ENCODE measurements around the gene ENSA. TPM values are rescaled to one million over a fixed set of nuclear protein-coding genes. Genes with fewer than 3 reads are reported as not detected.
"Not testable (repeated sequence)": the region's sequence is repeated elsewhere in the genome, so short reads cannot be mapped to it uniquely, and the experiment has no call there.

The ENSA gene
- total RNA-seq, 2 donors from 2014 or later, result 133 to 201 TPM

DNA sequence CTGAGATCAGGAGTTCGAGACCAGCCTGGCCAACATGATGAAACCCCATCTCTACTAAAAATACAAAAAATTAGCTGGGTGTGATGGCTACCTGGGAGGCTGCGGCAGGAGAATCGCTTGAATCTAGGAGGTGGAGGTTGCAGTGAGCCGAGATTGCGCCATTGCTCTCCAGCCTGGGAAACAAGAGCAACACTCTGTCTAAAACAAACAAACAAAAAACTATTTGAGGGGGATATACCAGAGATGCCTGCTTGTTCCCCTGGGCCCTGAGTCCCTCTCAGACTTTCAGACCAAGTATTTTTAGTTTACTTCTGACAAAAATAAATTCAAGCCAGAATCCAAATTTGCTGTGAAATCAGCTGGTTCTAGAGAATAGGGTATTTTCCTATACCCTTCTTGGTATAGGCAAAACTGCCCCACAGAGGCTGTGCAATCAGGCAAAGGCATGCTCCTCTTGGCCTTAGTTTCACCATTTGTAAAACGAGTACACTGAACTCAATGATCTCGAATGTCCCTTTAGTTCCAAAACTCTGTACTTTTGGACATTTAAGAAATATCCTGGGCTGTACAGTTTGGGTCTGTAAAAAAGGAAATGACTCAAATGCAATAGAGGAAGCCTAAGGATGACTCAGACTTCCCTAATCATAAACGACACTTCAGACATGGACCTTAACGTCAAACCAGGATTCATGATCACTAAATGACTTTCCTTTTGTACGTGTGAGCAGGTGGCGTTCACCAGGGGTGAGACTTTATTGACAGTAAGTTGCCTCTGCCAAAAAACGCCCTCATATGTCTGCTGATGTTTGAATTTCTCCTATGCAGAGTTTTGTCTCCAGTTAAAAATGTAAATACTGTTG lies 16.1 kb downstream of the ENSA start:
- peak overlapping the region; percentile 65 to 71 for H3K27ac ChIP-seq
- no peaks in the 10 kb centered on the region for H3K9me3 ChIP-seq
- H3K36me3 ChIP-seq, result no peaks in the 10 kb centered on the region
- DNase-seq (ENCODE audit: low spot score), result peak; percentile 44
- H3K4me1 ChIP-seq (replicated peaks), result peaks cover 4% of the 10 kb centered on the region
- intact Hi-C loops (cut with DNase I), result no loop called here
- peak; percentile 81 for TF ChIP-seq POLR2AphosphoS5 (IDR thresholded peaks at IDR 0.05)
- no peak for TF ChIP-seq POLR2A (IDR thresholded peaks at IDR 0.05)
- H3K4me3 ChIP-seq, result no peak overlapping the region
- no peaks in the 10 kb centered on the region for H3K27me3 ChIP-seq (replicated peaks; ENCODE audit: insufficient read depth)
- 49% methylated on average over 12 of the region's 12 CpGs for WGBS

- Histone ChIP-seq H3K27ac (peak overlapping the region; percentile 55 to 59), H3K27me3 (replicated peaks; ENCODE audit: insufficient read depth) (no peaks in the 10 kb centered on the region), H3K36me3 (no peaks in the 10 kb centered on the region), H3K4me1 (replicated peaks) (peaks cover 4% of the 10 kb centered on the region), H3K9me3 (no peaks in the 10 kb centered on the region), H3K4me3 (no peak overlapping the region)
- intact Hi-C loops (cut with DNase I), result no loop called here
- no peak for DNase-seq (ENCODE audit: low spot score)
- no peak for TF ChIP-seq POLR2A (IDR thresholded peaks at IDR 0.05)
- no peak for TF ChIP-seq POLR2AphosphoS5 (IDR thresholded peaks at IDR 0.05)
- TF ChIP-seq, protein P1, sequence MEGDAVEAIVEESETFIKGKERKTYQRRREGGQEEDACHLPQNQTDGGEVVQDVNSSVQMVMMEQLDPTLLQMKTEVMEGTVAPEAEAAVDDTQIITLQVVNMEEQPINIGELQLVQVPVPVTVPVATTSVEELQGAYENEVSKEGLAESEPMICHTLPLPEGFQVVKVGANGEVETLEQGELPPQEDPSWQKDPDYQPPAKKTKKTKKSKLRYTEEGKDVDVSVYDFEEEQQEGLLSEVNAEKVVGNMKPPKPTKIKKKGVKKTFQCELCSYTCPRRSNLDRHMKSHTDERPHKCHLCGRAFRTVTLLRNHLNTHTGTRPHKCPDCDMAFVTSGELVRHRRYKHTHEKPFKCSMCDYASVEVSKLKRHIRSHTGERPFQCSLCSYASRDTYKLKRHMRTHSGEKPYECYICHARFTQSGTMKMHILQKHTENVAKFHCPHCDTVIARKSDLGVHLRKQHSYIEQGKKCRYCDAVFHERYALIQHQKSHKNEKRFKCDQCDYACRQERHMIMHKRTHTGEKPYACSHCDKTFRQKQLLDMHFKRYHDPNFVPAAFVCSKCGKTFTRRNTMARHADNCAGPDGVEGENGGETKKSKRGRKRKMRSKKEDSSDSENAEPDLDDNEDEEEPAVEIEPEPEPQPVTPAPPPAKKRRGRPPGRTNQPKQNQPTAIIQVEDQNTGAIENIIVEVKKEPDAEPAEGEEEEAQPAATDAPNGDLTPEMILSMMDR (IDR thresholded peaks at IDR 0.05), result no peak
- WGBS, result 98% methylated on average over 3 of the region's 3 CpGs
These were observed 17.4 kb downstream of the ENSA start for GRCh38 chr1:150612014-150612345.

DNA sequence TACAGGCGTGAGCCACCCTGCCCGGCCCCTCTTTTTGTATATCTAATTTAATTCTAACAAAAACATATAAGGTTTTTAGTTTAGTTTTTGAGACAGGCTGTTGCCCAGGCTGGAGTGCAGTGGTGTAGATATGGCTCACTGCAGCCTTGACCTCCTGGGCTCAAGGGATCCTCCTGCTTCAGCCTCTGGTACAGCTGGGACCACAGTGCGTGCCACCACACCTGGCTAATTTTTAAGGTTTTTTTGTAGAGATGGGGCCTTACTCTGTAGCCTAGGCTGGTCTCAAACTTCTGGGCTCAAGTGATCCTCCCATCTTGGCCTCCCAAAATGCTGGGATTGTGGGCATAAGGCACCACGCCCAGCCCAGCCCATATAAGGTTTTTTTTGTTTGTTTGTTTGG lies 18.8 kb downstream of the ENSA start:
- intact Hi-C loops (cut with DNase I), result no loop called here
- Histone ChIP-seq H3K36me3 (no peaks in the 10 kb centered on the region), H3K9me3 (no peaks in the 10 kb centered on the region), H3K4me3 (no peak overlapping the region), H3K4me1 (replicated peaks) (peaks cover 4% of the 10 kb centered on the region), H3K27me3 (replicated peaks; ENCODE audit: insufficient read depth) (no peaks in the 10 kb centered on the region), H3K27ac (peak overlapping the region in 1 of 2 donors; percentile 55)
- no peak for TF ChIP-seq POLR2A (IDR thresholded peaks at IDR 0.05)
- no peak for TF ChIP-seq POLR2AphosphoS5 (IDR thresholded peaks at IDR 0.05)
- TF ChIP-seq, protein P1 (IDR thresholded peaks at IDR 0.05), result no peak
- DNase-seq (ENCODE audit: low spot score), result no peak
- WGBS, result 94% methylated on average over 4 of the region's 4 CpGs

GRCh38 chr1:150609732-150610131 lies 19.7 kb downstream of the ENSA start:
- intact Hi-C loops (cut with DNase I), result no loop called here
- peaks cover 4% of the 10 kb centered on the region for H3K4me1 ChIP-seq (replicated peaks)
- 47% methylated on average over 2 of the region's 2 CpGs for WGBS

DNA sequence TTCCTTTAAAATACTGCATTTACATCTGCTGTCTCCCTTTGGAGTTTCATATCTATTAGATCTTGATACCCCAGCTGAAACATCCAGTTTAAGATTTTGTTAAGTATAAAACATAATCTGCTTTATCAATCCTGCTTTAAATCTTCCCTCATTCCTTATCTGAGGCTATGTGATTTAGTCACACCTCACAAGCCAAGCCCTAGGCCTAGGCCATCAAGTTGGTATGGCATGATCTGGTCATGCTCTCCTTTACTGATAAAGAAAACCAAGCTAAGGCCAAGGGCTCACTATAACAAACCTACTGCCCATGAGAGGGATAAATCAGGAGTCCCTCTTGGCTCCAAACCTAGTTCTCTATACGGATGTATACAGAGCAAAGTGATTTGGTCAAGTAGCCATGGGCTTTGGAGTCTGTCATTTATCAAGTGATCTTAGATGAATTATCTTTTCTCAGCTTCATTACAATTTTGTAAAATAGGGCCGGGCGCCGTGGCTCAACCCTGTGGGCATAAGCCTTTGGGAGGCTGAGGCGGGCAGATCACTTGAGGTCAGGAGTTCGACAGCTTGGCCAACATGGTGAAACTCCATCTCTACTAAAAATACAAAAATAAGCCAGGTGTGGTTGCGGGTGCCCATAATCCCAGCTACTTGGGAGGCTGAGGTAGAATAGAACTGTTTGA lies 22.8 kb downstream of the ENSA start:
- intact Hi-C loops (cut with DNase I), result no loop called here
- Histone ChIP-seq H3K27ac (no peak overlapping the region), H3K4me3 (no peak overlapping the region), H3K27me3 (replicated peaks; ENCODE audit: insufficient read depth) (no peaks in the 10 kb centered on the region), H3K36me3 (no peaks in the 10 kb centered on the region), H3K9me3 (no peaks in the 10 kb centered on the region), H3K4me1 (replicated peaks) (no peaks in the 10 kb centered on the region)
- DNase-seq (ENCODE audit: low spot score), result no peak
- TF ChIP-seq, protein P1 (IDR thresholded peaks at IDR 0.05), result no peak
- no peak for TF ChIP-seq POLR2AphosphoS5 (IDR thresholded peaks at IDR 0.05)
- no peak for TF ChIP-seq POLR2A (IDR thresholded peaks at IDR 0.05)
- WGBS, result 97% methylated on average over 7 of the region's 7 CpGs

More at GRCh38 chr1:150609732-150610131, 19.7 kb downstream of the ENSA start:
- no peak for DNase-seq (ENCODE audit: low spot score)
- TF ChIP-seq POLR2AphosphoS5 (IDR thresholded peaks at IDR 0.05) (no peak), POLR2A (IDR thresholded peaks at IDR 0.05) (no peak)
- TF ChIP-seq, protein P1 (IDR thresholded peaks at IDR 0.05), result no peak
- Histone ChIP-seq H3K4me3 (no peak overlapping the region), H3K36me3 (no peaks in the 10 kb centered on the region), H3K27ac (no peak overlapping the region), H3K27me3 (replicated peaks; ENCODE audit: insufficient read depth) (no peaks in the 10 kb centered on the region), H3K9me3 (no peaks in the 10 kb centered on the region)

DNA sequence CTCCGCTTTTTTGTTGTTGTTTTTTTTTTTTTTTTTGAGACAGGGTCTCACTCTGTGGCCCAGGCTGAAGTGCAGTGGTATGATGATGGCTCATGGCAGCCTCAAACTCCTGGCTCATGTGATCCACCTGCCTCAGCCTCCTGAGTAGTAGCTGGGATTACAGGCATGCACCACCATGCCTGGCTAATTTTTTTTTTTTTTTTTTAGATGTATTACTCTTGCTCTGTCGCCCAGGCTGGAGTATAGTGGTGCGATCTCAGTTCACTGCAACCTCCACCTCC lies 24.0 kb downstream of the ENSA start:
- not testable (repeated sequence) for H3K27ac ChIP-seq
- WGBS, result 98% methylated on average over 3 of the region's 3 CpGs

More for the DNA sequence above, 24.0 kb downstream of the ENSA start:
- DNase-seq (ENCODE audit: low spot score); H3K36me3 ChIP-seq; intact Hi-C loops (cut with DNase I); H3K4me1 ChIP-seq (replicated peaks); H3K27me3 ChIP-seq (replicated peaks; ENCODE audit: insufficient read depth); H3K4me3 ChIP-seq; H3K9me3 ChIP-seq: not testable (repeated sequence)

All from prostate gland (tissue), 2 donors.